ENCODE measurements around the gene RC3H2.
"Not testable (repeated sequence)": the region's sequence is repeated elsewhere in the genome, so short reads cannot be mapped to it uniquely, and the experiment has no call there.

The RC3H2 gene

DNA sequence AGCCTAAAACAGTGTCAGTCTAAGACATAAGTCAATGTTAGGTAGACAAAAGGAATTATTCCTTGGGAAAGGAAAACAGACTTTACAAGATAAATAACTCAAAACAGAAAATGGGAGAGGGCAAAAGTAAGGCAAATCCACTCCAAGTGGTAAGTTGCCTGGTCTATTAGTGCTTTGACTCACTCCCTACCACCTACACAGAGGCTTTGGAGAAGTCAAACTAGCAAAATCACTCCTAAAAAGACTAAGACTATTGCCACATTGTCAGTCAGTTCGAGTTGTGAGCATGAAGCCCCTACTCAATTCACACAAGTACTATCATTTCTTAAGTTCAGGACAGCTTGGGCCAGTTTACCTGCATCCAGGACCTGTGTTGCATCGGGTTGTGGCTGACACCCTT, 13.2 kb upstream of the RC3H2 start:
- no peak for DNase-seq (ENCODE audit: low read depth, low spot score)

DNA sequence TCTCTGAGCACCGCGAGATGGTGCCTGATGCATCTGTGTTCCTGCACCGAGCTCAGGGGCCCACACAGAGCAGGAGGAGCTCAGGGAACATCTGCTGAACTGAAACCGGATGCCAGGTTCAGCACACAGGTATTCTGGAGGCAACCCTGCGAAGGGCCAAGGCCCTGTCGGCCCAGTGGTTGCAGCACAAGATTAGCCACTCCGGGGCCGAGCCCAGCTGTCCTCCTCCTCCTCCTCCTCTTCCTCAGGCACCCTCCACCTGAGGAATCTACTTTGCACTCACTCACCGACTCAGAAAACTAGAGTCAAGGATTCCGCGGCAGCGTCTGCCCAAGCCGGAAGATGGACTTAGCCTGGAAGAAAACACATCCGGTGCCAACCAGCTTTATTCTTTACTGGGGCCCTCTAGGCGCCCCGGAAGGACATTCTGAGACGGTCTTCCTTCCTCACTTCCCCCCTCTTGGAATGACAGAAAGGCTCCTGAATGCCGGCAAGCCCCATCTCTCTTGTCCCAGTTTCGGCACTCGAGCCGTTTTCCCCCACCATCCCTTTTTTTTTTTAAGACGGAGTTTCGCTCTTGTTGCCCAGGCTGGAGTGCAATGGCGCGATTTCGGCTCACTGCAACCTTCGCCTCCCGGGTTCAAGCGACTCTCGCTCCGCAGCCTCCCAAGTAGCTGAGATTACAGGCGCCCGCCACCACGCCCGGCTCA, 8.0 kb upstream of the RC3H2 start, which contains the start of gene ZBTB6:
ZBTB6 (minus strand) TSS at position 360 of the 710 bp plus-strand sequence. CDS start 1,251 bp downstream, outside the sequence.
- peak; percentile 63 for DNase-seq (ENCODE audit: low read depth, low spot score)

DNA sequence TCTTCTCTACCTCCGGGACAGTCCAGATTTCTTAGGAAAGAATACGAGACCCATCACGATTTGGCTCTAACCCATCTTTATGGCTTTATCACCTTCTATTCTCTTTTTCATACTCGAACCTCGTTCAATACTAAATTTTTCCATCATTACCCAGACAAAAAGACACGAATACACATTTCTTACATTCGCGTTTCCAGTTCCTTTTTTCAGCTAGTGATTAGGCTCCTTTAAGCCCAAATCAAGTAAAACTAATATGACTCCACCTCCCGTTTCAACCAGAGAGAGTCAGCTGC, 7.5 kb upstream of the RC3H2 start:
- no peak for DNase-seq (ENCODE audit: low read depth, low spot score)

DNA sequence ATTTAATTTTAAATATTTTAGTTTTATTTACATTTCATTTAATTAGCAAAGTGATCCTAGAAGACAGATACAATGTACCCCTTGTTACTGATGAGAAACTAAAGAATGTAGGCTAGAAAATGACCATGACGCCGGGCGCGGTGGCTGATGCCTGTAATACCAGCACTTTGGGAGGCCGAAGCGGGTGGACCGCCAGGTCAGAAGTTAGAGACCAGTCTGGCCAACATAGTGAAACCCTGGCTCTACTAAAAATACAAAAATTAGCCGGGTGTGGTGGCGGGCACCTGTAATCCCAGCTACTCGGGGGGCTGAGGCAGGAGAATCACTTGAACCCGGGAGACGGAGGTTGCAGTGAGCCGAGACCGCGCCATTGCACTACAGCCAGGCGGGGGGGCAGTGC, 963 bp upstream of the RC3H2 start:
- DNase-seq (ENCODE audit: low read depth, low spot score) = not testable (repeated sequence)

DNA sequence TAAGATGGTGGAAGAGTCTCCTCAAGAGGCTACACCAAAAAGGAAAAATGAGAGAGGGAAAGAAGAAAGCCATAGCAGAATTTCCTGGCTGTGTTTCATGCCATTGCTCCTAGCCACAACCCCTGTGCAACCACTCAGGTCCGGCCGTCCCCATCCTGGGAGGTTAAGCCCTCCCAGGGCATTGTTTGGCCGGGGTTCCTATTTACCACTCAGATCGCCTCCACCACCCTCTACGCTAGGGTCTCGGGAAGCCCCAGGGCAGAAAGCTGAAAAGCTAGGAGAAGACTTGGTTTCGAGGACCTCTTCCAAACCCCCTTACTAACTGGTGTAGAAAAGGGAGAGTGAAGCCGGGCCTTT, 715 bp downstream of the RC3H2 start:
- DNase-seq (ENCODE audit: low read depth, low spot score) = no peak

DNA sequence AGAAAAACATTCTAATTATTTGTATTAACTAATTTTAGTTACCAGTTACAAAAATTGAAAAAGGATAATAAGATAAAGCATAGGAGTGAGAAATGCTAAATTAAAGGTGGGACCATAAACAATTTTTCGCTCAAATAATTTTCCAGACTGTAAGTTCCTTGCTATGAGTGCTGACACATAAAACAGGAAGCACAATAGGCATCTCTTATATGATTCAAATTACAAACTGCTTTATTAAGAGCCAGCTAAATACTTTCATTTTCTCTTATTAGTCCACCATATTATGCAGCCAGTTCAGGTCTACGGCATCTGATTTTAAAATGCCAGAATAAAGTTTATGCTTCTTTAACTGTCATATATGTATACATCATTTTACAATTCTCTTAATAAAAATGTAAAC, 4.4 kb downstream of the RC3H2 start:
- DNase-seq (ENCODE audit: low read depth, low spot score) = no peak

DNA sequence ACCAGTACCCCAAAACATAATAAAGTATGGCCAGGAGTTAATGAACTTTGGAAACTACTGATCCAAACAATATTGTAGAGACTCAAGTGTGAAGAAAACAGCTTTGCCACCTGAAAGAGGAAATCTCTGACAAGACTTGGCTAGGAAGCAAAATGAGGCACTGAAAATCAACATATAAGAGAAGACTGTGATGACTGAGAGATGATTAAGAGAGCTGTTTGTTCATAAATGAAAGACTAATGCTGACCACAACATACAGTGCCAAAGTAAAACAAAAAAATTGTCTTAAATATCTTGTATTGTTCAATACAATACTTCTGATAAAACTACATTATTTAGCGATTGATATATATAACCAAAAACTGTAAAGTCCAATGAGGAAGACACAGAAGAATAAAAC, 7.2 kb downstream of the RC3H2 start:
- DNase-seq (ENCODE audit: low read depth, low spot score) = no peak

DNA sequence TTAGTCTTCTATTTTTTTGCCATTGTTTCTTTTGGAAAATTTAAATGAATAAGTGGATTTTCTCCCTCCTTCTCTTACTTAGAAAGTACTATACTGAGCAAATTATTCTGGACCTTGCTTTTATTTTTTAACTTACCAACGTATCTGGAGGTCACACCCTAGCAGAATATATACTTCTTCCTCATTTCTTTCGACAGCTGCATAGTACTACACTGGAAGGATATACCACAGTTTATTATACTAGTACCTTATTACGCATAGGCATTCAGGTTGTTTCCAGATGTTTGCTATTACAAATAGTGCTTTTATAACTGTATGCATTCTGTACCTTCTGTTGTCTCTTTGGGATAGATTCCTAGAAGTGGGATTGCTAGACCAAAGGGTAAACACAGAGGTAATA, 16.7 kb downstream of the RC3H2 start:
- no peak for DNase-seq (ENCODE audit: low read depth, low spot score)

DNA sequence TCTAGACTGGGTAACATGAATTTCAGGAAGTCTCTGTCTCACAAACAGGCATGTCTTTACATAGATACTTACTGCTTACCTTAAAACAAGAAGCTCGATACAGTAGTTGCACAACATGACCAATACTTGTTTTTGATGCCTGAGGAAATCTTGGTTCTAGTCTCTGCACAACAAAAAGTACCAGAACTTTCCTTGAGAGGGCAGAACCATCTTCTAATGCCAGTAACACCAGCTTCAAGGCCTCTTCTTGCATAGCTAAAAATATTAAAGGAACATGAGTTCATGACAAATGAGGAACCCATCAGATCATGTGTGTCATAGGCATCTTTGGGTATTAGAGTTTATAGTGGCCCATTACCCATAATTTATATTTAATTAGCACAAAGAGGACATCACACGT, 22.0 kb downstream of the RC3H2 start:
- DNase-seq (ENCODE audit: low read depth, low spot score) = no peak

DNA sequence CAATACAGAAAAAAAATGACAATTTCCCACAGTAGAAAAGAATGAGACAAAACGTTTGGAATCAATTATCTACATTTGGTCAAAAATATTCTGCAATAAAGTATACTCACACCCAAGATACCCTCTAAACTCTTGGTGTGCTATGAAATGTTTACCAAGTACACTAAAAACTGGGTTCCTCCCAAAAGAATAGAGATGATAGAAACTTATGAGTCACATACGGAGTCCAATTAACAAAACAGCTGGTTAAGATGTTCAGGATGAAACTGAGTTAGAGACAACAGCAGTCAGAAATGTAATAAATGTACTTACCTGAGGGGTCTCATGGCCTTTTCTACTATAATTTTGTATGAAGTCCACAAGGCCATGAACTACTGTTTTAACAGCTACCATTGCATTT, 25.7 kb downstream of the RC3H2 start:
- DNase-seq (ENCODE audit: low read depth, low spot score) = no peak

DNA sequence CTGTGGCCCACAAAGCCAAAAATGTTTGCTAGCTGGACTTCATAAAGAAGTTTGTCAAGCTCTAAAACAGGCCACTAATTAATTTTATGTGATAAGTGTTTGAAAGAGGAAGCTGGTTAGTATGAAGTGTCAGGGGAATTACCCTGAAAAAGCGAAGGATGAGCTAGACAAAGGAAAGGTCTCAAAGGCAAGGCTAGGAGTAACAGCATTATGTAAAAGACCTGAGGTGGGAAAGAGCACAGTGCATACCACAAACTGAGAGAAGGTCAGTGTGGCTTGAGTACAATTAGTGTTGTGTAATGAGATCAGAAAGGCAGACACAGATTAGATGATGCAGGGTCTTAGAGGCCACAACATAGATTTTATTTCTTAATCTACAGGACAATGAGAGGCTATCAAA, 29.6 kb downstream of the RC3H2 start:
- no peak for DNase-seq (ENCODE audit: low read depth, low spot score)

DNA sequence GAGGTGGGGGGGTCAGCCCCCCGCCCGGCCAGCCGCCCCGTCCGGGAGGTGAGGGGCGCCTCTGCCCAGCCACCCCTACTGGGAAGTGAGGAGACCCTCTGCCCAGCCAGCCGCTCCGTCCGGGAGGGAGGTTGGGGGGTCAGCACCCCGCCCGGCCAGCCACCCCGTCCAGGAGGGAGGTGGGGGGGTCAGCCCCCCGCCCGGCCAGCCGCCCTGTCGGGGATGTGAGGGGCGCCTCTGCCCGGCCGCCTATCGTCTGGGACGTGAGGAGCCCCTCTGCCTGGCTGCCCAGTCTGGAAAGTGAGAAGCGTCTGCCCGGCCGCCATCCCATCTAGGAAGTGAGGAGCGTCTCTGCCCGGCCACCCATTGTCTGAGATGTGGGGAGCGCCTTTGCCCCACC, 37.9 kb downstream of the RC3H2 start:
- not testable (repeated sequence) for DNase-seq (ENCODE audit: low read depth, low spot score)

DNA sequence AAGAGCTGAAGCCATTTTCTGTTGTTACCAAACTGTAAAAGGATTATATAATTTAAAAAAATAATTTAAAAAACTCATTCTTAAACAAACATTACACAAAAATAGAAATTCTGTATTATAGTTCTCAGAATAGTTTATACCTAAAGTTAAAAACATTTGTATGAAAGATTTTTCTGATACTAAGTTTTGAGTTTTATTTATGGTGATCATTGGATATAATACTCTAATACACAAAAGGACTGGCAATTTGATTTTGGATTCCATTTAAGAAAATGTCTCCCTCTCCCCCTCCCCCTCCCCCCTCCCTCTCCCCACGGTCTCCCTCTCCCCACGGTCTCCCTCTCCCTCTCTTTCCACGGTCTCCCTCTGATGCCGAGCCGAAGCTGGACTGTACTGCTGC, 39.1 kb downstream of the RC3H2 start:
- no peak for DNase-seq (ENCODE audit: low read depth, low spot score)

DNA sequence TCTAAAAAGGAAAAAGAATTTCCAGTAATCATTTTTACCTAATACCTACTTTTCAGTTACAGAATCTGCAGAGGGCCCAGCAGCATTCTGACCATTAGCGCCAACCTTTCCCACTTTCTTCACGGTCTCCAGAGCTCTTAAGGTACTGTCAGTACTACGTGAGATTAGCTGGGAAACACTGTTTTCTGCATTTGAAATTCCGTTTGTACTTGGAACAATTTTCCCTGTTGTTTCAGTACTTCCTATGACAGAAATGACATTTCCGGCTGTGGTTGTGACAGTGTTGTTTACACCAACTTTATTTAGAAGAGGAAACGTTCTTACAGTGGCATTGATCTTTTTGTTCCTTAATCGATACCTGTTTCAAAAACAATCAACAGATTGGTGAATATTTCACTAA, 39.9 kb downstream of the RC3H2 start:
- DNase-seq (ENCODE audit: low read depth, low spot score) = no peak

DNA sequence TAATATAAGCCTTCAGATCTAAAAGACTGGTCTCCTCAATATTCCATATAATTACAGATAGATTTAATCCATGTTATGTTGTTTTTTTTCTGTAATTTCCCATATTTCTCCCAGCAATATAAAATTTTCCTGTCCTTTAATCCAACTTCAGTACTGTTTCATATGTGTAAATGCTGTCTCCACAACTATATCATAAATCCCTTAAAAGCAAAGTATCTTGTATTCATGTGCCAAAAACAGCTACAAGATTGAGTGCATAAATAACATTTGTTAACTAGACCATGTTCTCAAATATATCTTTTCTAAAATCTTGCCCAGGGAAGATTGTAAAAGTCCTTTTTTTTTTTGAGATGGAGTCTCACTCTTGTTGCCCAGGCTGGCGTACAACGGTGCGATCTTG, 41.8 kb downstream of the RC3H2 start:
- no peak for DNase-seq (ENCODE audit: low read depth, low spot score)

DNA sequence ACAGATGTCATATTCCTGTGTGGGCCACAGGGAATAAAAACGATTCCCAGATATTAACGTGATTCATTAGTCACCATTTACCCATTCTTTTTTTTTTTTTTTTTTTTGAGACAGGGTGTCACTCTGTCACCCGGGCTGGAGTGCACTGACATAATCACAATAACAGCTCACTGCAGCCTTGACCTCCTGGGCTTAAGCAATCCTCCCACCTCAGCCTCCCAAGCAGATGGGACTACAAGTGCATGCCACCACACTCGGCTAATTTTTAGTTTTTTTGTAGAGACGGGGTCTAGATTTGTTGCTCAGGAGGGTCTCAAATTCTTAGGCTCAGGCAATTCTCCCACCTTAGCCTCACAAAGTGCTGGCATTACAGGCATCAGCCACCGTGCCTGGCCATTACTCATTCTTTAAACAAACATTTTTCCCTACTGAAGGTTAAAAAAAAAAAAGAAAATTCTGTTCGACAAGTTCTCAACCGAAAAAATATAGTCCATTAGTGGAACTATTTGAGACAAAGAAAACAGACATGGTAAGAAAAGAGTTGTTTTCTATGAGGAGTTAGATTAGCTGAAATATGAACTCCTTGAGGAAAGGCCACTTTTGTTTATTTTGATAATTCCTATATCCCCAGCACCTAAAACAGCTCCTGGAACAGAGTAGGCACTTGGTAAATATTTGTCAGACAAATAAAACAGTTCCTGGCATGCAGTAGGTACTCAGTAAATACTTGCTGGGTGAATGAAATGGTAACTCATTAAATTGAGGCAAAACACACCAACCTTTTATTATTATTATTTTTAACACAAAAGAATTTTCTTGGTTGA, 44.6 kb downstream of the RC3H2 start:
- DNase-seq (ENCODE audit: low read depth, low spot score) = no peak

DNA sequence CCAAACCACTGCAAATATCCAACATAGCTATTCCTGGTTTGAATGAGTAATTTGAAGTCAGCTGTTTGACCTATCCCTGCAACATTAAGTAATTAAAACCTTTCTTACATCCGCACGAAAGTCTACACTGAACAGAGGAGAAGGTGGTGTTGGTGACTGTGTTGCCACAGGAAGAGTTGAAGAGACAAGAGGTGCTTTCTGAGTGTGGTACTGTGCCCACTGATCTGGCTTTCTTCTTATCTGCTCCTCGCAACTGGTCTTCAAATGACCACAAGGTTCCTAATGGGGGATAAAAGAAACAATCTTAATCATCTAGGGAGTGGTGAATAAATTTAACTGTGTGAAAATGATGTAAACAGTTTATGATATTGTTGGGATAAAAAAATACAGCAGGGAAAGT, 47.3 kb downstream of the RC3H2 start:
- no peak for DNase-seq (ENCODE audit: low read depth, low spot score)

DNA sequence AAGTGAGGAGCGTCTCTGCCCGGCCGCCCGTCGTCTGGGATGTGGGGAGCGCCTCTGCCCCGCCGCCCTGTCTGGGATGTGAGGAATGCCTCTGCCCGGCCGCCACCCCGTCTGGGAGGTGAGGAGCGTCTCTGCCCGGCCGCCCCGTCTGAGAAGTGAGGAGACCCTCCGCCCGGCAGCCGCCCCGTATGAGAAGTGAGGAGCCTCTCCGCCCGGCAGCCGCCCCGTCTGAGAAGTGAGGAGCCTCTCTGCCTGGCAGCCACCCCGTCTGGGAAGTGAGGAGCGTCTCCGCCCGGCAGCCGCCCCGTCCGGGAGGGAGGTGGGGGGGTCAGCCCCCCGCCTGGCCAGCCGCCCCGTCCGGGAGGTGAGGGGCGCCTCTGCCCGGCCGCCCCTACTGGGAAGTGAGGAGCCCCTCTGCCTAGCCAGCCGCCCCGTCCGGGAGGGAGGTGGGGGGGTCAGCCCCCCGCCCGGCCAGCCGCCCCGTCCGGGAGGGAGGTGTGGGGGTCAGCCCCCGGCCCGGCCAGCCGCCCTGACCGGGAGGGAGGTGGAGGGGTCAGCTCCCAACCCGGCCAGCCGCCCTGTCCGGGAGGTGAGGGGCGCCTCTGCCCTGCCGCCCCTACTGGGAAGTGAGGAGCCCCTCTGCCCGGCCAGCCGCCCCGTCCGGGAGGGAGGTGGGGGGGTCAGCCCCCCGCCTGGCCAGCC, 52.9 kb downstream of the RC3H2 start:
- not testable (repeated sequence) for DNase-seq (ENCODE audit: low read depth, low spot score)

DNA sequence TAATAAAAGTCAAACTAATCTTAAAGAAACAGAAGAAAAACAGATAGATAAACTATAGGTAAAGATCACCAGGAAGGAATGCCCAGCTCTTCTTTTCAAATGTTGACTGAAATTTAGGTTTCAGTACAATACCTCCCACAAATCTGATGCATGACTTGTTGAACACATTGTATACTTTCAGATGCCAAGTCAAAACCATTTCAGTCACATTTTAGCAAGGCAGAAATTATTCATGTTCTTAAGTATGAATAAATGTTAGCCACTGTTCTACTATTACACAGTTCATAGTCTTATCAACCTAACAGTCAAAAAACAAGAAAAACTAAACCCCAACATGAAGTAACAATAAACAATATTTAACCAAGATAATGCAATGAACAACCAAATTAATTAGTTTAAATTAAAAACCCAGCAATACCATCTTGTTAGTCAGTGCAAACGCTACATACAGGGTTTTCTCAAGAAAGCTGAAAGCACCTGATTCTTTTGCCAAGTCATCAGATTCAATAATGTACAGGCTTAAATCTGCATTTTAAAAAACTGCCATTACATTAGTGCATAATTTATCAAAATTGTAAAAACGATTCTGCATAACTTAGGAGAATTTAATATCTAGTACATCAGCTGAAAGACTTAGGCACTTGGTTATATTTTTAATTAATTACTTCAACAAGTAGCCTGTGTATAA, 56.8 kb downstream of the RC3H2 start:
- DNase-seq (ENCODE audit: low read depth, low spot score) = no peak

DNA sequence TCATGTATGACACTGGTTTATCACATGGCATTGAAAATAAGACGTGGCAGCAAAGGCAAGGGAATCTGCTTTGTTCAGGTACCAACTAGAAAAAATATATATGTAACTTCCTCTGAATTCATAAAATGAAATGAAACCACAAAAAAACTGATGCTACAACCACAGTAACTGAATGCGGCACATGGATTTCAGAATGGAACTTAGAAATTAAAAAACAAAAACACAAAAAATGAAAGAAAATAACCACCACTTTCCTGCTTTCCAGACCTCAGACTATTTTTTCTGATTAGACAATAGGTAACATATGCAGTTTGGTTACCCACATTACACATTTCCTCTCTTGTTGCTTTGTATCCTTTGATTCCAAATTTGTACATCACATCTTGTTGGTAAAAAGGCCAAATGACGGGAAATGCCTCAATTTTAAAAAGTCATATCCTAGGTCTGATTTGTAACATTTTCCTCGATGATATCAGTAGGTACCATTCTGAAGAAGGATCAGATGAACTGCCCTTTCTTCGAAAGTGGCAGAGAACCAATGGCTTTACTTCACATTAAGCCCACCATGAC, 58.7 kb downstream of the RC3H2 start:
- no peak for DNase-seq (ENCODE audit: low read depth, low spot score)

DNA sequence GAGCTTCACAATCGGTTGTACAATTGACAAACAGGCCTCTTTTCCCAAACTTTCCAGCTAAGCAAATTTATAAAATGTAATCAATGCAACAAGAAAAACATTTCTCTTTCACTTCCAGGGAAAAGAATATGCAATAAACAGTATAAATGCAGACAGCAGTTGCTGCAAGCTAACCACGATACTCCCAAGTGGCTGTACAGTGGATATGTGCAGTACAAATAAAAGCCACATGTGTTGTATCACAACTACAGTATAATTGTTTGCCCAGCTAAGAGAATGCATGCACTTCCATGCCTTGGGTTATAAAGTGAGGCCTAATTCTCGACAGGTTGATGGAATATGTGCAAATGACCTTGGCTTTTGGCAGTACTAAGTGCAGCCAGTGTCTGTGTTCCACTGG, 60.0 kb downstream of the RC3H2 start:
- DNase-seq (ENCODE audit: low read depth, low spot score) = no peak

DNA sequence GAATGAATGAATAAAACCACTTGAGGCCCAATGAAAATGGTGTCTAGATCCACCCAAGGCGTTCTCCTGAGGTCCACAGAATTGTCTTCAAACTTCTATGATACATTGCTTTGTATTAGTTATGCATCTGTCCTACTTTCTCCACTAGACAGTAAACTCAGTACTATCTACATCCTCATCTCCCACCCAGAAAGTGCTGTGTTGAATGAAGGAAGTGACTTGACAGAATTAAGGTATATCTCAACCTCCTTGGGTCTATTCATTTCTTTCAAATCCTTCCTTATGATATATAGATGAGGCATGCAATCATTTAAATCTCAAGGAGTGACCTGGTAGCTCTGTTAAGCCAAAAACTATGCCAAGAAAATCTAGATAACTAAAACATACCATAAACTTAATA, 61.0 kb downstream of the RC3H2 start:
- no peak for DNase-seq (ENCODE audit: low read depth, low spot score)
